Breast epithelium (tissue), 3 donors: ENCODE results near the gene SLC9A8.

Experiments used
- POLR2A ChIP-seq: fragments of 450-650 bp; IDR thresholded peaks from one replicate; pipeline ENCODE4 v1.6.1; 2016; ENCODE audit warnings: antibody characterized with exemption, mild to moderate bottlenecking, moderate library complexity
- POLR2AphosphoS5 ChIP-seq, 3 donors: sonication (generic); formaldehyde crosslinking; IDR thresholded peaks; one replicate each; pipeline ENCODE4 v1.6.1; 2017; ENCODE audit warnings: antibody characterized with exemption in 3 of 3
- TF ChIP-seq, protein P1 (sequence below), 3 donors: fragments of 450-650 bp; IDR thresholded peaks; one replicate each; pipeline ENCODE4 v1.5.1; 2016 to 2017; ENCODE audit warnings: antibody characterized with exemption in 3 of 3, mild to moderate bottlenecking in 3 of 3, moderate library complexity in 3 of 3

DNA sequence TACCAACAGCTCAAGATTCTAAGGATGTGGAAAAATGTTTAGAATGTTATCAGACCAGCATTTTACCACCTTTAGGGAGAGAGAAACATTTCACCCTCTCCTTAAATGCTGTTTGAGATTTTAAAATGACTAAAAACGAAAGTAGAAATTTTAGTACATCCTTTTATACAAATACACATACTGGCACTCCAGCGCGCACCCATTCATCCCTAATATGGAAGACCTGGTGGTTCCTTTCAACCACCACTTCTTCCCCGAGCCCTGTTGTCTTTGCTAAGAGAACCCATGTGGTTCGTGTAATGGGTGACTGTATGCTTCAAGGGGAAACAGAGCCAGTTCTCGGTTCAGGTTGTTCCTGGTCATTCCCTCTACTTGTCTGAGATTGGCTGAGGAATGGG is 81.4 kb downstream of the SLC9A8 start:
- no peak for TF ChIP-seq POLR2A
- TF ChIP-seq, protein P1, sequence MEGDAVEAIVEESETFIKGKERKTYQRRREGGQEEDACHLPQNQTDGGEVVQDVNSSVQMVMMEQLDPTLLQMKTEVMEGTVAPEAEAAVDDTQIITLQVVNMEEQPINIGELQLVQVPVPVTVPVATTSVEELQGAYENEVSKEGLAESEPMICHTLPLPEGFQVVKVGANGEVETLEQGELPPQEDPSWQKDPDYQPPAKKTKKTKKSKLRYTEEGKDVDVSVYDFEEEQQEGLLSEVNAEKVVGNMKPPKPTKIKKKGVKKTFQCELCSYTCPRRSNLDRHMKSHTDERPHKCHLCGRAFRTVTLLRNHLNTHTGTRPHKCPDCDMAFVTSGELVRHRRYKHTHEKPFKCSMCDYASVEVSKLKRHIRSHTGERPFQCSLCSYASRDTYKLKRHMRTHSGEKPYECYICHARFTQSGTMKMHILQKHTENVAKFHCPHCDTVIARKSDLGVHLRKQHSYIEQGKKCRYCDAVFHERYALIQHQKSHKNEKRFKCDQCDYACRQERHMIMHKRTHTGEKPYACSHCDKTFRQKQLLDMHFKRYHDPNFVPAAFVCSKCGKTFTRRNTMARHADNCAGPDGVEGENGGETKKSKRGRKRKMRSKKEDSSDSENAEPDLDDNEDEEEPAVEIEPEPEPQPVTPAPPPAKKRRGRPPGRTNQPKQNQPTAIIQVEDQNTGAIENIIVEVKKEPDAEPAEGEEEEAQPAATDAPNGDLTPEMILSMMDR (IDR thresholded peaks at IDR 0.05) = no peak
- no peak for TF ChIP-seq POLR2AphosphoS5 (IDR thresholded peaks at IDR 0.05)
